Natural killer cell (primary cell): ENCODE data around the gene GALNT2. TPM values are rescaled to one million over a fixed set of nuclear protein-coding genes. Genes with fewer than 3 reads are reported as not detected.

ENCODE experiments used
- ATAC-seq, 3 donors: fragments of 150-1000 bp in 2 of 3; fragments of 200-7000 bp in 1 of 3; cut with Tn5 transposase; 1 replicate in 1 of 3; 2 replicates in 2 of 3; pipeline ENCODE4 v1.10.0; 2021; ENCODE audit warnings: mild to moderate bottlenecking in 2 of 3, moderate library complexity in 2 of 3
- DNase-seq, 2 donors: peaks; one replicate each; pipeline versions ENCODE4 v3.0.0 to v3.0.0-alpha.2; 2013 to 2021; ENCODE audit warnings: mixed read lengths in 1 of 2
- H3K27ac ChIP-seq: one replicate; pipeline ENCODE4 v1.5.1; 2013; ENCODE audit warnings: mild to moderate bottlenecking, low read length
- H3K27me3 ChIP-seq: one replicate; pipeline ENCODE4 v1.6.1; 2013; ENCODE audit warnings: low read length; ENCODE audit not compliant: control insufficient read depth, insufficient read depth
- H3K36me3 ChIP-seq: one replicate; pipeline ENCODE4 v1.6.1; 2013; ENCODE audit warnings: low read length; ENCODE audit not compliant: control insufficient read depth, insufficient read depth
- H3K4me1 ChIP-seq: one replicate; pipeline ENCODE4 v1.6.1; 2013; ENCODE audit warnings: low read length; ENCODE audit not compliant: control insufficient read depth, insufficient read depth
- H3K4me3 ChIP-seq: one replicate; pipeline ENCODE4 v1.5.1; 2013; ENCODE audit warnings: low read length
- H3K9me3 ChIP-seq: one replicate; pipeline ENCODE4 v1.6.1; 2013; ENCODE audit warnings: low read length; ENCODE audit not compliant: control insufficient read depth, insufficient read depth
- H3K27ac Mint-ChIP-seq, 2 donors: one replicate each; pipeline ENCODE4 v1.8.0; 2022; ENCODE audit warnings: mild to moderate bottlenecking in 2 of 2, mixed read lengths in 2 of 2, moderate library complexity in 1 of 2
- H3K27me3 Mint-ChIP-seq, 2 donors: one replicate each; pipeline ENCODE4 v1.8.0; 2022; ENCODE audit warnings: low read depth in 2 of 2, mixed read lengths in 2 of 2
- H3K36me3 Mint-ChIP-seq: one replicate; pipeline ENCODE4 v1.8.0; 2022; ENCODE audit warnings: mixed read lengths
- H3K4me1 Mint-ChIP-seq, 2 donors: one replicate each; pipeline ENCODE4 v1.8.0; 2022; ENCODE audit warnings: mixed read lengths in 2 of 2
- H3K4me3 Mint-ChIP-seq: one replicate; pipeline ENCODE4 v1.8.0; 2022; ENCODE audit warnings: mild to moderate bottlenecking, moderate library complexity, mixed read lengths
- H3K9me3 Mint-ChIP-seq, 2 donors: one replicate each; pipeline ENCODE4 v1.8.0; 2022; ENCODE audit warnings: mixed read lengths in 2 of 2
- WGBS: methylation state at CpG from one replicate; pipeline ENCODE4 v1.1.7; 2013; ENCODE audit warnings: missing lambda C conversion rate; ENCODE audit not compliant: insufficient coverage; 5-methylcytosine and 5-hydroxymethylcytosine counted together
- intact Hi-C: fragments of 100-400 bp; cut with micrococcal nuclease; formaldehyde crosslinking; loops from one replicate; pipeline ENCODE4 v1.14.2; 2022
- total RNA-seq, 4 donors: library from RNA; stranded (reverse); fragments of 120-200 nt in 1 of 4; gene quantifications; one replicate each; pipeline versions ENCODE4 v1.2.3 to v1.2.4, GENCODE V29; 2013 to 2022
- TF ChIP-seq, protein P1 (sequence below): fragments of 200-600 bp; IDR thresholded peaks from one replicate; pipeline ENCODE4 v1.8.0; 2022; ENCODE audit warnings: antibody characterized with exemption

The GALNT2 gene
- total RNA-seq, 3 donors from 2014 or later (not counting 1 experiment from before 2014, with no cell fraction given): 31.2 to 53.6 (median 47.3) TPM

DNA sequence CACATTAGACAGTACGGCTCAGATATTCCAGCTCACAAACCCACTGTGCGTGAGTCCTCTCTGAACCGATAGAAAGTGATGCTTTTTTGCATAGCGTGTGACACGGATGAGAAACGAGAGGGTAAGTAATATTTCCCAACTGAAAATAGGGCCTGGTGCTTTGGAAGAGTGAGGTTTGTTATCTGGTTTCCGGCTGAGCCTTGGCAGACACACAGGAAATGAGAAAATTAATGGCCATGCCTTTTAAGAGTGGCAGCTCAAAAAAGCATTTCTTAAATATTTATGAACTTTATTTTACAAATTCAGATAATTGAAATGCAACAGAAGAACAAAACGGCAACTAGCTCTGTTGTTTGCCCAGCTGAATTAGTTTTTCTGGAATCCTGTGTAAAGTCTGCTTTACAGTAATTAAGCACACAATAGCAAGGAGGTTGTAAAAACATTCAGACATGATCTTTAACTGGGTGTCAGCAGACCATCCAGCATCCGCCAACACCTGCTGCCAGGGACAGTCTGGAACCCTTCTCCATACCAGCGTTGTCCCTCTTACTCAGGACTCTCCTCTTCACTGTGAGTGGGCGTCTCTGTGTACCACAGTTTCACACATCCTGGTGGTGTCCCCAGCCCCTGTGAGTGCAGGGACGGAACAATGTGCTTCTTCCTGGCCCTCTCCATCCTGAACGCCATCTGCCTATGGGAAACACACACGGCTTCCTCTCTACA lies 203.7 kb downstream of the GALNT2 start:
- DNase-seq: peak in 1 of 2 donors; percentile 26

DNA sequence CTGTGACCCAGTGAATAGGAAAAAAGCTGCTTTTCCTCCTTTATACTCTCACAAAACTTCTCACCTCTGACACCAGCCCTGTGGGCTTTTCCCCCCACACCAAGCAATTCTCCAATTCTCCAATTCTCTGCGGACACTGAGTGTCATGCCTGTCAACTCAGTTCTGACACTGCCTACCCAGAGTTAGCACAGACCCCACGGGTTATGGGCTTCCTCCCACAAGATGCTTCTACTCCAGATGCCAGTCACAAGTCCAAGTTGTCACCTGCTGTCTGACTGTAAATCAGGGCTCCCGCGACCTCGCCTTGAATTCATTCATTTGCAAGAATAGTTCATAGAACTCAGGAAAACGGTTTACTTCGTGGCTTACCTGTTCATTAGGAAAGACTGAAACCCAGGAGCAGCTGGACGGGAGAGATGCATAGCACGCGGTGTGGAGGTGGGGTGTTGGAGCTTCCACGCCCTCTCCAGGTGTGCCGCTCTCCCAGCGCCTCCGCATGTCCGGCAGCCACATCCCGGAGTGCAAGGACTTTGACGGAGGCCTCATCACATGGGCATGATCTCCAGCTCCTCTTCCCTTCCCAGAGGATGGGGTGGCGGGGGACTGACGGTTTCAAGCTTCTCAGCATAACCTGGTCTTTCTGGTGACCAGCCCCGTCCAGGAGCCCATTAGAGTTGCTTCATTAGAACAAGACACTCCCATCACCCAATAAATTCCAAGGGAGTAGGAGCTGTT lies 204.4 kb downstream of the GALNT2 start:
- H3K27ac ChIP-seq: no peak overlapping the region
- H3K27me3 ChIP-seq: no peaks in the 10 kb centered on the region
- ATAC-seq: peak in 1 of 3 donors; percentile 6
- no peaks in the 10 kb centered on the region for H3K9me3 ChIP-seq
- TF ChIP-seq, protein P1, sequence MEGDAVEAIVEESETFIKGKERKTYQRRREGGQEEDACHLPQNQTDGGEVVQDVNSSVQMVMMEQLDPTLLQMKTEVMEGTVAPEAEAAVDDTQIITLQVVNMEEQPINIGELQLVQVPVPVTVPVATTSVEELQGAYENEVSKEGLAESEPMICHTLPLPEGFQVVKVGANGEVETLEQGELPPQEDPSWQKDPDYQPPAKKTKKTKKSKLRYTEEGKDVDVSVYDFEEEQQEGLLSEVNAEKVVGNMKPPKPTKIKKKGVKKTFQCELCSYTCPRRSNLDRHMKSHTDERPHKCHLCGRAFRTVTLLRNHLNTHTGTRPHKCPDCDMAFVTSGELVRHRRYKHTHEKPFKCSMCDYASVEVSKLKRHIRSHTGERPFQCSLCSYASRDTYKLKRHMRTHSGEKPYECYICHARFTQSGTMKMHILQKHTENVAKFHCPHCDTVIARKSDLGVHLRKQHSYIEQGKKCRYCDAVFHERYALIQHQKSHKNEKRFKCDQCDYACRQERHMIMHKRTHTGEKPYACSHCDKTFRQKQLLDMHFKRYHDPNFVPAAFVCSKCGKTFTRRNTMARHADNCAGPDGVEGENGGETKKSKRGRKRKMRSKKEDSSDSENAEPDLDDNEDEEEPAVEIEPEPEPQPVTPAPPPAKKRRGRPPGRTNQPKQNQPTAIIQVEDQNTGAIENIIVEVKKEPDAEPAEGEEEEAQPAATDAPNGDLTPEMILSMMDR: no peak
- no peak for DNase-seq
- Mint-ChIP-seq H3K4me3 (peak overlapping the region; percentile 51), H3K27me3 (no peaks in the 10 kb centered on the region), H3K27ac (peak overlapping the region; percentile 36 to 47), H3K9me3 (no peaks in the 10 kb centered on the region), H3K36me3 (no peaks in the 10 kb centered on the region), H3K4me1 (peaks cover 35% of the 10 kb centered on the region in 2 donors)
- H3K36me3 ChIP-seq: peaks cover 14% of the 10 kb centered on the region
- peaks cover 21% of the 10 kb centered on the region for H3K4me1 ChIP-seq
- no peak overlapping the region for H3K4me3 ChIP-seq
- intact Hi-C loops: no loop called here
- 81% methylated on average over 20 of the region's 20 CpGs for WGBS

More for the DNA sequence above, 203.7 kb downstream of the GALNT2 start:
- no peaks in the 10 kb centered on the region for H3K36me3 Mint-ChIP-seq
- peaks cover 11% of the 10 kb centered on the region for H3K36me3 ChIP-seq
- peak overlapping the region; percentile 19 for H3K27ac ChIP-seq
- H3K4me1 ChIP-seq: peaks cover 21% of the 10 kb centered on the region
- peak overlapping the region; percentile 36 to 47 for H3K27ac Mint-ChIP-seq
- WGBS: 30% methylated on average over 14 of the region's 14 CpGs
- intact Hi-C loops: no loop called here
- H3K27me3 ChIP-seq: no peaks in the 10 kb centered on the region
- no peaks in the 10 kb centered on the region for H3K27me3 Mint-ChIP-seq
- peak overlapping the region; percentile 75 for H3K4me3 Mint-ChIP-seq
- no peak overlapping the region for H3K4me3 ChIP-seq
- H3K4me1 Mint-ChIP-seq: peaks cover 35% of the 10 kb centered on the region in 2 donors
- TF ChIP-seq, protein P1: no peak
- no peaks in the 10 kb centered on the region for H3K9me3 Mint-ChIP-seq
- no peaks in the 10 kb centered on the region for H3K9me3 ChIP-seq
- ATAC-seq: peak; percentile 27 to 57 (median 55)

DNA sequence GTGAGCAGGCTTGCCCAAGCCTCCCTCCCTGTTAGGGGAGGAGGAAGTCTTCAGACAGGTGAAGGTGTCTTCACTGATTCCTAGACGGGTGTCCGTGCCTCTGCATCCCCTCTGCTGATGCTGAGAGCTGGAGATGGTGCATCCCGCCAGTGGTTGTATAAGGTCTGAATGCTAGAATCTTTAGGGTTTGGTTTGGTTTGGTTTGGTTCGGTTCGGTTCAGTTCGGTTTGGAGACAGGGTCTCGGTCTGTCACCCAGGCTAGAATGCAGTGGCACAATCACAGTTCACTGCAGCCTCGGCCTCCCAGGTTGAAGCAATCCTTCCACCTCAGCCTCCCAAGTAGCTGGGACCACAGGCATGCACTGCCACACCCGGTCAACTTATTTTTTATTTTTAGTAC lies 205.5 kb downstream of the GALNT2 start:
- Mint-ChIP-seq H3K4me1 (peaks cover 33 to 35% of the 10 kb centered on the region in 2 donors), H3K4me3 (no peak overlapping the region), H3K9me3 (no peaks in the 10 kb centered on the region), H3K36me3 (no peaks in the 10 kb centered on the region), H3K27ac (peak overlapping the region in 1 of 2 donors; percentile 65), H3K27me3 (no peaks in the 10 kb centered on the region)
- Histone ChIP-seq H3K27ac (no peak overlapping the region), H3K4me3 (no peak overlapping the region), H3K27me3 (no peaks in the 10 kb centered on the region), H3K36me3 (peaks cover 10% of the 10 kb centered on the region), H3K9me3 (no peaks in the 10 kb centered on the region), H3K4me1 (peaks cover 21% of the 10 kb centered on the region)
- no peak for DNase-seq
- intact Hi-C loops: no loop called here
- ATAC-seq: no peak
- WGBS: 96% methylated on average over 9 of the region's 9 CpGs
- TF ChIP-seq, protein P1: no peak
